B cell (primary cell): Measurements from ENCODE around the gene NOTCH3. TPM values are rescaled to one million over a fixed set of nuclear protein-coding genes. Genes with fewer than 3 reads are reported as not detected.

Source experiments
- ATAC-seq: fragments of 200-7000 bp; cut with Tn5 transposase; one replicate; pipeline ENCODE4 v1.10.0; 2021; ENCODE audit warnings: low read depth, mild to moderate bottlenecking, moderate number of reproducible peaks, moderate library complexity
- CTCF ChIA-PET: fragments of 350-600 bp; sonication (Branson Sonifier 250); formaldehyde crosslinking; loops from one replicate; lab custom pipeline; 2021; ENCODE audit warnings: antibody characterized with exemption, inconsistent platforms; lab: Charles Lee
- POLR2A ChIA-PET: fragments of 350-600 bp; sonication (Branson Sonifier 250); formaldehyde crosslinking; loops from one replicate; lab custom pipeline; 2021; ENCODE audit warnings: antibody characterized with exemption; lab: Charles Lee
- DNase-seq: peaks from one replicate; pipeline ENCODE4 v3.0.0; 2013
- H2AFZ ChIP-seq: 2 replicates; pipeline ENCODE4 v1.6.1; 2012; ENCODE audit warnings: mild to moderate bottlenecking, low read depth, low read length; ENCODE audit not compliant: insufficient read depth, poor library complexity, severe bottlenecking
- H3K27ac ChIP-seq, 2 donors: 1 replicate in 1 of 2; 2 replicates in 1 of 2; pipeline ENCODE4 v1.5.1; 2012 to 2013; ENCODE audit warnings: low read length in 2 of 2, mild to moderate bottlenecking in 2 of 2, moderate library complexity in 1 of 2
- H3K27me3 ChIP-seq, 4 experiments: fragments of 200-600 bp in 1 of 4; sonication (generic) in 1 of 4; replicated peaks in 1 of 4; 1 replicate in 2 of 4; 2 replicates in 2 of 4; pipeline versions ENCODE4 v1.6.1 to v1.7.0; 2013 to 2016; ENCODE audit warnings: low read length in 3 of 4, mild to moderate bottlenecking in 2 of 4, mixed read lengths in 1 of 4, moderate library complexity in 1 of 4; ENCODE audit not compliant: insufficient read depth in 4 of 4, control insufficient read depth in 3 of 4; ENCODE audit errors: control extremely low read depth in 1 of 4
- H3K36me3 ChIP-seq, 2 experiments: replicated peaks in 1 of 2; 1 replicate in 1 of 2; 2 replicates in 1 of 2; pipeline versions ENCODE4 v1.6.1 to v1.7.1; 2013; ENCODE audit warnings: low read length in 1 of 2; ENCODE audit not compliant: insufficient read depth in 2 of 2, control insufficient read depth in 1 of 2; ENCODE audit errors: control extremely low read depth in 1 of 2, extremely low read depth in 1 of 2
- H3K4me1 ChIP-seq, 2 donors: fragments of 200-600 bp in 1 of 2; sonication (generic) in 1 of 2; 1 replicate in 1 of 2; 2 replicates in 1 of 2; pipeline versions ENCODE4 v1.5.1 to v1.6.1; 2013 to 2017; ENCODE audit warnings: low read length in 2 of 2; ENCODE audit not compliant: control insufficient read depth in 2 of 2, insufficient read depth in 2 of 2
- H3K4me2 ChIP-seq: replicated peaks from 2 replicates; pipeline ENCODE3; 2012; ENCODE audit warnings: mild to moderate bottlenecking, low read depth, low read length; ENCODE audit not compliant: poor library complexity, severe bottlenecking
- H3K4me3 ChIP-seq, 5 experiments: fragments of 200-600 bp in 1 of 5; sonication (generic) in 1 of 5; 1 replicate in 3 of 5; 2 replicates in 2 of 5; pipeline versions ENCODE4 v1.5.1 to v1.7.0; 2011 to 2016; ENCODE audit warnings: low read length in 4 of 5, mild to moderate bottlenecking in 4 of 5, low read depth in 2 of 5, control low read depth in 1 of 5, moderate library complexity in 1 of 5; ENCODE audit not compliant: insufficient read depth in 1 of 5; ENCODE audit errors: control extremely low read depth in 1 of 5, extremely low read depth in 1 of 5
- H3K79me2 ChIP-seq: fragments of 200-600 bp; sonication (generic); one replicate; pipeline ENCODE4 v1.6.0; 2016; ENCODE audit warnings: low read length; ENCODE audit not compliant: control insufficient read depth, insufficient read depth
- H3K9ac ChIP-seq: fragments of 200-600 bp; sonication (generic); 2 replicates; pipeline ENCODE4 v1.6.1; 2017; ENCODE audit warnings: mild to moderate bottlenecking, low read length, moderate library complexity
- H3K9me3 ChIP-seq, 3 donors: one replicate each; pipeline versions ENCODE4 v1.6.1 to v1.7.1; 2013; ENCODE audit warnings: low read length in 2 of 3; ENCODE audit not compliant: control insufficient read depth in 2 of 3, insufficient read depth in 1 of 3; ENCODE audit errors: control extremely low read depth in 1 of 3
- H4K20me1 ChIP-seq: 2 replicates; pipeline ENCODE4 v1.6.0; 2012; ENCODE audit warnings: mild to moderate bottlenecking, low read length; ENCODE audit not compliant: insufficient read depth, control insufficient read depth, poor library complexity, severe bottlenecking
- H3K27ac Mint-ChIP-seq: one replicate; pipeline ENCODE4 v1.8.0; 2021; ENCODE audit warnings: mixed read lengths
- H3K27me3 Mint-ChIP-seq: one replicate; pipeline ENCODE4 v1.8.0; 2021; ENCODE audit warnings: mixed read lengths
- H3K4me1 Mint-ChIP-seq: one replicate; pipeline ENCODE4 v1.8.0; 2021; ENCODE audit warnings: mixed read lengths
- H3K4me3 Mint-ChIP-seq: one replicate; pipeline ENCODE4 v1.8.0; 2021; ENCODE audit warnings: mixed read lengths
- H3K9me3 Mint-ChIP-seq: one replicate; pipeline ENCODE4 v1.8.0; 2022; ENCODE audit warnings: mixed read lengths; ENCODE audit not compliant: insufficient read depth
- CTCF ChIP-seq: fragments of 200-600 bp; IDR thresholded peaks from one replicate; pipeline ENCODE4 v1.8.0; 2022; ENCODE audit warnings: antibody characterized with exemption, mild to moderate bottlenecking
- EZH2 ChIP-seq: IDR thresholded peaks from 2 replicates; pipeline ENCODE4 v1.6.1; 2012; ENCODE audit warnings: borderline replicate concordance, low read depth, mild to moderate bottlenecking, moderate library complexity, low read length; ENCODE audit not compliant: insufficient read depth, poor library complexity, severe bottlenecking
- WGBS: methylation state at CpG from one replicate; pipeline ENCODE4 v1.1.5; 2013; ENCODE audit warnings: missing lambda C conversion rate; ENCODE audit not compliant: insufficient coverage; 5-methylcytosine and 5-hydroxymethylcytosine counted together
- intact Hi-C: fragments of 100-400 bp; cut with micrococcal nuclease; formaldehyde crosslinking; loops from one replicate; pipeline ENCODE4 v1.10.0; 2022
- polyA plus RNA-seq: library from polyadenylated mRNA; depleted of rRNA; stranded (reverse); fragments of >200 nt; gene quantifications from 2 replicates; pipeline ENCODE4 v1.2.3, GENCODE V29; 2012
- total RNA-seq, 2 donors: library from RNA; stranded (reverse); fragments of 120-200 nt in 1 of 2; gene quantifications; 1 replicate in 1 of 2; 2 replicates in 1 of 2; pipeline versions ENCODE4 v1.2.3 to v1.2.4, GENCODE V29; 2013 to 2022

Gene NOTCH3
- total and polyA plus RNA-seq, 2 donors (not counting 1 experiment from before 2014, with no cell fraction given), result 0.01 to 0.05 TPM

GRCh38 chr19:15122331-15123030 lies 78.3 kb downstream of the NOTCH3 start:
- WGBS, result 100% methylated on average over 19 of the region's 21 CpGs

More at GRCh38 chr19:15122331-15123030, 78.3 kb downstream of the NOTCH3 start:
- Histone ChIP-seq H3K4me1 (peaks cover 10 to 12% of the 10 kb centered on the region in 2 donors), H3K4me3 (no peak overlapping the region), H3K4me2 (no peak overlapping the region), H4K20me1 (peaks cover 8% of the 10 kb centered on the region), H3K79me2 (peaks cover 5% of the 10 kb centered on the region), H3K27me3 (no peaks in the 10 kb centered on the region), H3K27ac (no peak overlapping the region), H3K36me3 (peaks cover 0 to 32% of the 10 kb centered on the region in 2 experiments), H3K9me3 (no peaks in the 10 kb centered on the region), H2AFZ (no peak overlapping the region), H3K9ac (no peak overlapping the region)
- ChIA-PET CTCF (no interaction called here), POLR2A (no interaction called here)
- no peak for TF ChIP-seq CTCF
- TF ChIP-seq EZH2, result no peak
- Mint-ChIP-seq H3K4me3 (no peak overlapping the region), H3K27me3 (no peaks in the 10 kb centered on the region), H3K4me1 (peaks cover 19% of the 10 kb centered on the region), H3K9me3 (no peaks in the 10 kb centered on the region), H3K27ac (no peak overlapping the region)
- DNase-seq (no peak), ATAC-seq (no peak)
- intact Hi-C loops, result loop anchor here (10.0 kb wide), 1 partner anchor 548 kb away; the partner anchor contains the start of gene NDUFB7
